SK-N-SH (cell line): Measurements from ENCODE around the gene RNF4. TPM values are rescaled to one million over a fixed set of nuclear protein-coding genes. Genes with fewer than 3 reads are reported as not detected.

Experiments
- CTCF ChIA-PET: fragments of 300-600, 350-600 bp; formaldehyde crosslinking; extraction: SDS; loops from one replicate; lab custom pipeline; 2021; lab: Yijun Ruan, JAX
- POLR2A ChIA-PET: fragments of 350-600 bp; sonication (Branson Sonifier 250); formaldehyde crosslinking; extraction: SDS; loops from one replicate; lab custom pipeline; 2020; ENCODE audit warnings: antibody characterized with exemption, inconsistent platforms; lab: Yijun Ruan, JAX
- DNase-seq: peaks from one replicate; pipeline ENCODE4 v3.0.0; 2012
- H2AFZ ChIP-seq: fragments of 200-600 bp; sonication (generic); 2 replicates; pipeline ENCODE4 v1.8.1; 2016; ENCODE audit warnings: antibody characterized with exemption, mild to moderate bottlenecking, low read depth
- H3F3A ChIP-seq: fragments of 200-600 bp; sonication (generic); replicated peaks from 2 replicates; pipeline ENCODE3; 2016; ENCODE audit warnings: antibody characterized with exemption, mild to moderate bottlenecking; ENCODE audit not compliant: insufficient read depth
- H3K27ac ChIP-seq, 2 experiments: fragments of 200-500 bp in 1 of 2; fragments of 200-600 bp in 1 of 2; sonication (Bioruptor generic) in 1 of 2; sonication (generic), shearing (Covaris generic) in 1 of 2; 2 replicates each; pipeline versions ENCODE4 v1.5.1 to v1.6.1; 2014 to 2016; ENCODE audit warnings: low read depth in 2 of 2, inconsistent platforms in 1 of 2, low read length in 1 of 2, mild to moderate bottlenecking in 1 of 2, mixed read lengths in 1 of 2
- H3K27me3 ChIP-seq: fragments of 200-600 bp; sonication (generic), shearing (Covaris generic); 2 replicates; pipeline ENCODE4 v1.6.1; 2016; ENCODE audit warnings: mixed run types; ENCODE audit not compliant: insufficient read depth
- H3K36me3 ChIP-seq, 2 experiments: fragments of 200-500 bp in 1 of 2; fragments of 200-600 bp in 1 of 2; sonication (Bioruptor generic) in 1 of 2; sonication (generic) in 1 of 2; replicated peaks in 1 of 2; 2 replicates each; pipeline versions ENCODE3 to v1.5.1; 2014 to 2016; ENCODE audit warnings: low read length in 1 of 2, mild to moderate bottlenecking in 1 of 2; ENCODE audit not compliant: insufficient read depth in 2 of 2, control insufficient read depth in 1 of 2
- H3K4me1 ChIP-seq, 2 experiments: fragments of 200-500 bp in 1 of 2; fragments of 200-600 bp in 1 of 2; sonication (Bioruptor generic) in 1 of 2; sonication (generic), shearing (Covaris generic) in 1 of 2; 2 replicates each; pipeline versions ENCODE4 v1.5.1 to v1.6.1; 2014 to 2016; ENCODE audit warnings: low read depth in 1 of 2, low read length in 1 of 2, mixed run types in 1 of 2; ENCODE audit not compliant: insufficient read depth in 2 of 2, control insufficient read depth in 1 of 2
- H3K4me2 ChIP-seq: fragments of 200-600 bp; sonication (generic), shearing (Covaris generic); 2 replicates; pipeline ENCODE4 v1.6.1; 2017; ENCODE audit warnings: mixed run types
- H3K4me3 ChIP-seq, 2 experiments: fragments of 200-500 bp in 1 of 2; fragments of 200-600 bp in 1 of 2; sonication (Bioruptor generic) in 1 of 2; sonication (generic), shearing (Covaris generic) in 1 of 2; 2 replicates each; pipeline versions ENCODE4 v1.5.1 to v1.8.1; 2014 to 2016; ENCODE audit warnings: low read depth in 2 of 2, inconsistent platforms in 1 of 2, low read length in 1 of 2, mild to moderate bottlenecking in 1 of 2, mixed read lengths in 1 of 2, moderate library complexity in 1 of 2
- H3K79me2 ChIP-seq: fragments of 200-600 bp; sonication (generic); 2 replicates; pipeline ENCODE4 v1.8.1; 2017; ENCODE audit warnings: mild to moderate bottlenecking; ENCODE audit not compliant: insufficient read depth
- H3K9ac ChIP-seq: fragments of 200-600 bp; sonication (generic); 2 replicates; pipeline ENCODE4 v1.6.1; 2017; ENCODE audit warnings: mixed run types
- H3K9me2 ChIP-seq: fragments of 200-600 bp; sonication (generic); 2 replicates; pipeline ENCODE4 v1.6.1; 2017; ENCODE audit warnings: mixed run types
- H3K9me3 ChIP-seq: fragments of 200-600 bp; sonication (generic); 2 replicates; pipeline ENCODE4 v1.6.1; 2017; ENCODE audit warnings: mixed run types, mild to moderate bottlenecking, moderate library complexity
- H4K20me1 ChIP-seq: fragments of 200-600 bp; sonication (generic); 2 replicates; pipeline ENCODE4 v1.6.1; 2017; ENCODE audit warnings: mild to moderate bottlenecking, mixed run types; ENCODE audit not compliant: insufficient read depth
- CHD2 ChIP-seq: fragments of 150-350 bp; IDR thresholded peaks from 2 replicates; pipeline ENCODE4 v1.6.1; 2018; ENCODE audit warnings: low read length; ENCODE audit not compliant: partially characterized antibody
- EP300 ChIP-seq, 2 experiments: IDR thresholded peaks; 2 replicates each; pipeline versions ENCODE4 v1.4.0 to v1.6.1; 2012; ENCODE audit warnings: borderline replicate concordance in 1 of 2, low read depth in 1 of 2, low read length in 1 of 2
- FOXJ3 ChIP-seq: sonication (generic); formaldehyde crosslinking; IDR thresholded peaks from 2 replicates; pipeline ENCODE4 v1.5.1; 2020; ENCODE audit warnings: mild to moderate bottlenecking, missing genetic modification reagents
- GABPA ChIP-seq: IDR thresholded peaks from 2 replicates; pipeline ENCODE4 v1.4.0; 2012; ENCODE audit warnings: low read depth, mild to moderate bottlenecking
- IRF3 ChIP-seq: fragments of 150-350 bp; IDR thresholded peaks from 2 replicates; pipeline ENCODE4 v1.6.1; 2016; ENCODE audit warnings: mild to moderate bottlenecking, low read depth, low read length
- MAX ChIP-seq: IDR thresholded peaks from 2 replicates; pipeline ENCODE4 v1.4.0; 2012; ENCODE audit warnings: low read depth
- RCOR1 ChIP-seq: fragments of 150-350 bp; IDR thresholded peaks from 2 replicates; pipeline ENCODE4 v1.6.1; 2017; ENCODE audit warnings: antibody characterized with exemption, low read length
- REST ChIP-seq: IDR thresholded peaks from 2 replicates; pipeline ENCODE4 v1.6.1; 2012; ENCODE audit warnings: mild to moderate bottlenecking, low read depth, low read length, moderate library complexity
- SMC3 ChIP-seq: IDR thresholded peaks from 2 replicates; pipeline ENCODE4 v1.6.1; 2012; ENCODE audit warnings: low read depth, low read length, improper control_type of control experiment
- TCF12 ChIP-seq: IDR thresholded peaks from 2 replicates; pipeline ENCODE4 v1.4.0; 2012
- USF1 ChIP-seq: IDR thresholded peaks from 2 replicates; pipeline ENCODE4 v1.4.0; 2012; ENCODE audit warnings: low read depth, borderline replicate concordance
- WGBS: methylation state at CpG from one replicate; pipeline ENCODE4 v1.1.6; 2017; ENCODE audit warnings: low lambda C conversion rate; 5-methylcytosine and 5-hydroxymethylcytosine counted together
- polyA plus RNA-seq, 3 experiments: library from polyadenylated mRNA; depleted of rRNA; stranded (reverse); fragments of >200 nt; gene quantifications; 2 replicates each; pipeline ENCODE4 v1.2.3, GENCODE V29; 2012

Gene RNF4
- polyA plus RNA-seq, 1 of the 3 experiments (the other 2 are of a cell fraction): 60.7 TPM

GRCh38 chr4:2501034-2501594 lies 32.2 kb downstream of the RNF4 start:
- Histone ChIP-seq H3K9me3 (no peaks in the 10 kb centered on the region), H3F3A (peaks cover 5% of the 10 kb centered on the region), H3K4me1 (peaks cover 0 to 9% of the 10 kb centered on the region in 2 experiments; a peak in 1 of 4 replicates), H3K79me2 (peaks cover 88% of the 10 kb centered on the region), H4K20me1 (peaks cover 39% of the 10 kb centered on the region), H3K4me3 (no peak overlapping the region), H3K9me2 (no peaks in the 10 kb centered on the region), H3K36me3 (peaks cover 37 to 62% of the 10 kb centered on the region in 2 experiments), H3K9ac (no peak overlapping the region), H3K4me2 (no peak overlapping the region), H3K27ac (peak overlapping the region in 1 of 2 experiments; percentile 5; a peak in 1 of 4 replicates), H2AFZ (no peak overlapping the region), H3K27me3 (no peaks in the 10 kb centered on the region)
- ChIA-PET POLR2A (no interaction called here), CTCF (no interaction called here)
- no peak for TF ChIP-seq FOXJ3 (CRISPR knock-in tag)
- no peak for TF ChIP-seq REST
- no peak for TF ChIP-seq RCOR1
- WGBS: 90% methylated on average over 5 of the region's 7 CpGs
- DNase-seq: no peak

GRCh38 chr4:2503809-2504208 lies 34.9 kb downstream of the RNF4 start:
- H3K9me3 ChIP-seq: no peaks in the 10 kb centered on the region
- no peaks in the 10 kb centered on the region for H3K27me3 ChIP-seq
- H3K36me3 ChIP-seq: peaks cover 27 to 60% of the 10 kb centered on the region in 2 experiments
- ChIA-PET POLR2A (no interaction called here), CTCF (interaction anchor here (2.3 kb wide), 1 partner anchor 283 kb away, joined by 10 read pairs; no protein-coding TSS in a partner anchor)
- peaks cover 88% of the 10 kb centered on the region for H3K79me2 ChIP-seq
- H3K9me2 ChIP-seq: no peaks in the 10 kb centered on the region
- peaks cover 0 to 9% of the 10 kb centered on the region in 2 experiments; a peak in 1 of 4 replicates for H3K4me1 ChIP-seq
- no peak for TF ChIP-seq SMC3
- no peak for TF ChIP-seq TCF12
- TF ChIP-seq CHD2: no peak
- no peak for TF ChIP-seq IRF3
- no peak for TF ChIP-seq REST
- TF ChIP-seq MAX: no peak
- no peak for TF ChIP-seq USF1
- TF ChIP-seq GABPA: no peak
- TF ChIP-seq EP300 (IDR thresholded peaks at IDR 0.05; ENCODE audit: borderline replicate concordance in 1 of 2, low read depth in 1 of 2, low read length in 1 of 2): no peak
- no peak overlapping the region for H3K4me2 ChIP-seq
- no peak overlapping the region for H3K27ac ChIP-seq
- no peak for DNase-seq
- no peak overlapping the region for H2AFZ ChIP-seq
- no peak overlapping the region for H3K9ac ChIP-seq
- peaks cover 42% of the 10 kb centered on the region for H4K20me1 ChIP-seq
- no peak overlapping the region for H3K4me3 ChIP-seq
- WGBS: 91% methylated on average over 3 of the region's 5 CpGs
- peaks cover 5% of the 10 kb centered on the region for H3F3A ChIP-seq
